Kidney (tissue), 14 donors: ENCODE results near the gene DERL3. TPM values are rescaled to one million over a fixed set of nuclear protein-coding genes. Genes with fewer than 3 reads are reported as not detected.
A peak's percentile ranks its signal among the peaks of the same experiment; 100 is the strongest.

Source experiments
- DNase-seq, 5 donors: peaks; one replicate each; pipeline ENCODE4 v3.0.0-alpha.2; 2013 to 2020
- FAIRE-seq: peaks from 2 replicates; lab custom pipeline; 2012; peaks lifted over from hg19 to GRCh38; lab: Jason Lieb, UNC
- H3K27ac ChIP-seq, 2 donors: one replicate each; pipeline ENCODE4 v1.7.0; 2013; ENCODE audit warnings: low read depth in 2 of 2, low read length in 2 of 2, inconsistent platforms in 1 of 2
- H3K27me3 ChIP-seq: one replicate; pipeline ENCODE4 v1.7.1; 2013; ENCODE audit warnings: low read length, inconsistent platforms; ENCODE audit not compliant: control insufficient read depth, insufficient read depth
- H3K36me3 ChIP-seq, 3 donors: one replicate each; pipeline versions ENCODE4 v1.7.0 to v1.7.1; 2013; ENCODE audit warnings: low read length in 3 of 3, control low read depth in 1 of 3, inconsistent platforms in 1 of 3; ENCODE audit not compliant: insufficient read depth in 3 of 3, control insufficient read depth in 2 of 3
- H3K4me1 ChIP-seq, 3 donors: one replicate each; pipeline versions ENCODE4 v1.7.0 to v1.7.1; 2013; ENCODE audit warnings: low read length in 3 of 3, inconsistent platforms in 1 of 3, low read depth in 1 of 3; ENCODE audit not compliant: control insufficient read depth in 2 of 3, insufficient read depth in 2 of 3
- H3K4me3 ChIP-seq, 3 donors: one replicate each; pipeline versions ENCODE4 v1.7.0 to v1.8.1; 2013; ENCODE audit warnings: low read length in 3 of 3, control low read depth in 1 of 3, inconsistent platforms in 1 of 3
- H3K9ac ChIP-seq, 3 donors: one replicate each; pipeline versions ENCODE4 v1.7.0 to v1.7.1; 2013; ENCODE audit warnings: low read length in 3 of 3, control low read depth in 1 of 3, inconsistent platforms in 1 of 3
- H3K9me3 ChIP-seq, 3 donors: one replicate each; pipeline versions ENCODE4 v1.7.0 to v1.7.1; 2013; ENCODE audit warnings: low read length in 3 of 3, control low read depth in 1 of 3, inconsistent platforms in 1 of 3; ENCODE audit not compliant: control insufficient read depth in 2 of 3, insufficient read depth in 1 of 3
- intact Hi-C: fragments of 100-400 bp; cut with DNase I; formaldehyde crosslinking; loops from one replicate; pipeline ENCODE4 v1.11.1; 2022
- polyA plus RNA-seq: library from polyadenylated mRNA; stranded (reverse); fragments of 350-450 nt; fragmentation: Illumina TruSeq; extraction: RNeasy Lipid Tissue Mini Kit (QIAGEN cat#74804); gene quantifications from one replicate; pipeline ENCODE4 v1.2.3, GENCODE V29; 2014; ENCODE audit warnings: low read depth, low replicate concordance; ENCODE audit not compliant: insufficient read depth
- total RNA-seq: library from RNA; stranded (reverse); fragmentation: NEBNext Ultra II Directional; extraction: Animal tissue kit (Norgen Biotek cat#: 25700); gene quantifications from one replicate; pipeline ENCODE4 v1.2.1, GENCODE V29; 2021
- TF ChIP-seq, protein P1 (sequence below): IDR thresholded peaks from 3 replicates; pipeline ENCODE4 v1.5.1; 2012; ENCODE audit warnings: mild to moderate bottlenecking, moderate library complexity, borderline replicate concordance; ENCODE audit not compliant: insufficient read depth; ENCODE audit errors: extremely low read depth
- donor health status: control.
- donor health status: control.
- donor health status: control.
- donor health status: control.
- donor health status: control.
- donor health status: DM: yes; HTN: yes; CAD: no.
- donor health status: Normal renal cell carcinoma (clear cell type).

The DERL3 gene
- total and polyA plus RNA-seq, 2 donors from 2014 or later: 3.1 to 24.7 TPM

DNA sequence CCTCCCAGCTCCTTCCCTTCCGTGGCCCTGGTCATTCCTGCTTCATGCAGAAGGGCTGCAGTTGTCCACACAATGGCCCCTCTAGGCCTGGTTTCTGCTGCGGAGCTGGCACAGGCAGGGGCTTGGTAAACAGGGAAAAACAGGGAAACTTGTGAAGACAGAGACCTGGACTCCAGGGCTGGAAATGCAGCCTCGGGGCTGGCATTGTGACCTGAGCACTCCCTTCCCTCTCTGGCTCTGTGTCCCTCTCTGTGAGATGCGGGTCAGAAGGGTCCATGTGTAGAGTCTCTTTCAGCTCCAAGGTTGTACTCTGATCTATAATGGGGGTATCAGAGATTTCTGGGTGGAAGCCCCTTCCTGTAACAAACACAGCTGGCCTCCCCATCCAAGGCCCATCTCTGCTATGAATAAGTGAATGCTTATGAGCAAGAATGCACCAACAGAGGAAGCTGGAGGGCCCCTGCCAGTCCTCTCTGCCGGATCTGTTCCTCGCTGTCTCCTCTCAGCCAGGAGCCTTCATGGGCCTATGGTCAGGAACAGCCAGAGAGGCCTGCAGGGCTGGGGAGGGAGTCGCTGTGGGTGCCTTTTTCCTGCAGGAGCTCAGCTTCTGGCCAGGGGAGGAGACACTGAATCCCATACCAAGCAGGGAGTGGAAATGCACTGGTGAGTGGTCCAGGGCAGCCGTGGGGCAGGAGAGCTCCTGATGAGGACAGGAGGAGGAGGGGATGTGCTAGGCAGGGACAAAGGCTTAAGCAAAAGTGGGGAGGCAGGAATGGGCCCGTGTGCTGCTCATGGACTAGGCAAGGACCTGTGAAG lies 6.7 kb upstream of the DERL3 start:
- H3K9ac ChIP-seq: no peak overlapping the region
- intact Hi-C loops: loop anchor here (10.0 kb wide), 1 partner anchor 71 kb away; the partner anchor contains the start of gene MMP11

DNA sequence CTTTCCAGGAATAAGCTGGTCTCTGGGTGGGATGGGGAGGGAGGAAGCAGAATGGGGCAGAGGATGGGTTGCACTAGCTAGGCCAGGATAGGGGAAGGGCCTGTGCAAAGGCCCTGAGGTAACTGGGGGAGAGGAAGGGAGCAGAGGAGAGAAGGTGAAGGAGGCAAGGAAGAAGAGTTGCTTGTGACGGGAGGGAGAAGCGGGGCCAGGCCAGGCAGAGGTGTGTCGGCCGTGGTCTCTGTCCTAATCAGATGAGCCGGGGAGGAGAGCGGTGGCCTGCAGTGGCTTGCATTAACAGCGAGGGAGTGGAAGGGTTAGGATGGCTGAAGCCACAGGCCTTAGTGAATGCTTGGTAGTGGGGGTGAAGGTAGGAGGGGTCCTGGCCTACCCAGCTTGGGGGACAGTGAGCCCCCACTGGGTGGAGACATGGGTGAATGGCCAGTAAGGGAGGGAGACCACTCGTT lies 6.0 kb upstream of the DERL3 start:
- Histone ChIP-seq H3K9ac (no peak overlapping the region), H3K27ac (no peak overlapping the region), H3K9me3 (no peaks in the 10 kb centered on the region), H3K4me3 (no peak overlapping the region), H3K36me3 (no peaks in the 10 kb centered on the region), H3K4me1 (peaks cover 0 to 24% (median 0%) of the 10 kb centered on the region in 3 donors), H3K27me3 (no peaks in the 10 kb centered on the region)
- FAIRE-seq: no peak
- intact Hi-C loops: loop anchor here (10.0 kb wide), 1 partner anchor 70 kb away; the partner anchor contains the start of gene MMP11
- TF ChIP-seq, protein P1, sequence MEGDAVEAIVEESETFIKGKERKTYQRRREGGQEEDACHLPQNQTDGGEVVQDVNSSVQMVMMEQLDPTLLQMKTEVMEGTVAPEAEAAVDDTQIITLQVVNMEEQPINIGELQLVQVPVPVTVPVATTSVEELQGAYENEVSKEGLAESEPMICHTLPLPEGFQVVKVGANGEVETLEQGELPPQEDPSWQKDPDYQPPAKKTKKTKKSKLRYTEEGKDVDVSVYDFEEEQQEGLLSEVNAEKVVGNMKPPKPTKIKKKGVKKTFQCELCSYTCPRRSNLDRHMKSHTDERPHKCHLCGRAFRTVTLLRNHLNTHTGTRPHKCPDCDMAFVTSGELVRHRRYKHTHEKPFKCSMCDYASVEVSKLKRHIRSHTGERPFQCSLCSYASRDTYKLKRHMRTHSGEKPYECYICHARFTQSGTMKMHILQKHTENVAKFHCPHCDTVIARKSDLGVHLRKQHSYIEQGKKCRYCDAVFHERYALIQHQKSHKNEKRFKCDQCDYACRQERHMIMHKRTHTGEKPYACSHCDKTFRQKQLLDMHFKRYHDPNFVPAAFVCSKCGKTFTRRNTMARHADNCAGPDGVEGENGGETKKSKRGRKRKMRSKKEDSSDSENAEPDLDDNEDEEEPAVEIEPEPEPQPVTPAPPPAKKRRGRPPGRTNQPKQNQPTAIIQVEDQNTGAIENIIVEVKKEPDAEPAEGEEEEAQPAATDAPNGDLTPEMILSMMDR: no peak
- peak in 1 of 5 donors; percentile 76 for DNase-seq

More for the DNA sequence above, 6.7 kb upstream of the DERL3 start:
- DNase-seq (peak in 1 of 5 donors; percentile 66), FAIRE-seq (no peak)
- TF ChIP-seq, protein P1: no peak
- no peak overlapping the region for H3K4me3 ChIP-seq
- no peaks in the 10 kb centered on the region for H3K9me3 ChIP-seq
- peaks cover 0 to 27% (median 0%) of the 10 kb centered on the region in 3 donors for H3K4me1 ChIP-seq
- H3K27me3 ChIP-seq: no peaks in the 10 kb centered on the region
- H3K36me3 ChIP-seq: no peaks in the 10 kb centered on the region
- no peak overlapping the region for H3K27ac ChIP-seq

DNA sequence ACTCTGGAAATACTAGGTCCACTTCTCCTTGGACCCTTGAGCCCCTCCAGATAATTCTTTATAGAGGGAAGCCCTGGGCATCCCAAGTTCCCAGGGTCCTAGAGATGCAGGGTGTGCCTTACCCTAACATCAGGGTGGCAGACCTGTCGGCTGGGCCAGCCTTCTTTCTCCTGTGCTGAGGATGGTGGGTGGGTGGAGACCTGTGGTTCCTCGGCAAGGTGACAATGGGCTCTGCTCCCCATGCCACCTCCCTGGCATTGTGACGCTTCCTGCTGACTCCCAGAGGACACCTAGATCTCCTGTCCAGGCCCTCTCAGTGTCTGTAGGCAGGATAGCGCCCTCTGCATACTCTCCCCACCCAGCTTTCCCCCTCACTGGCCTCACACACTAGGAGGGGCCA lies 3.8 kb upstream of the DERL3 start:
- no peak for FAIRE-seq
- Histone ChIP-seq H3K4me1 (peaks cover 0 to 26% (median 0%) of the 10 kb centered on the region in 3 donors), H3K36me3 (no peaks in the 10 kb centered on the region), H3K27ac (no peak overlapping the region), H3K27me3 (no peaks in the 10 kb centered on the region), H3K9ac (no peak overlapping the region), H3K9me3 (no peaks in the 10 kb centered on the region), H3K4me3 (no peak overlapping the region)
- peak in 1 of 5 donors; percentile 55 for DNase-seq
- intact Hi-C loops: loop anchor here (10.0 kb wide), 1 partner anchor 68 kb away; the partner anchor contains the start of gene MMP11
- TF ChIP-seq, protein P1: no peak
